Measurements from ENCODE around the gene C9orf153. TPM values are rescaled to one million over a fixed set of nuclear protein-coding genes. Genes with fewer than 3 reads are reported as not detected.
A peak's percentile ranks its signal among the peaks of the same experiment; 100 is the strongest.

Gene C9orf153
- total RNA-seq, 6 experiments from 2014 or later = 0.19 to 0.54 (median 0.31) TPM; not detected in 2

- Histone ChIP-seq H3K4me3 (no peak overlapping the region), H3K36me3 (peaks cover 0 to 15% (median 7%) of the 10 kb centered on the region in 4 donors), H3K27ac (no peak overlapping the region), H3K4me1 (peaks cover 0 to 32% (median 5%) of the 10 kb centered on the region in 4 donors), H3K9me3 (no peaks in the 10 kb centered on the region), H3K27me3 (no peaks in the 10 kb centered on the region)
- intact Hi-C loops (cut with DNase I) = no loop called here
- 70% methylated on average over 1 of the region's 1 CpG for WGBS (ENCODE audit: insufficient coverage, low coverage, low lambda C conversion rate, missing lambda C conversion rate)
- DNase-seq (no peak), ATAC-seq (no peak)
- TF ChIP-seq POLR2A (IDR thresholded peaks at IDR 0.05) = no peak
- TF ChIP-seq CTCF (IDR thresholded peaks at IDR 0.05) = no peak
Measured at GRCh38 chr9:86277072-86277471, 17.6 kb upstream of the C9orf153 start.

- Histone ChIP-seq H3K4me3 (no peak overlapping the region), H3K4me1 (peaks cover 0 to 28% (median 3%) of the 10 kb centered on the region in 4 donors), H3K36me3 (peaks cover 0 to 26% (median 11%) of the 10 kb centered on the region in 4 donors), H3K27me3 (no peaks in the 10 kb centered on the region), H3K9me3 (no peaks in the 10 kb centered on the region), H3K27ac (no peak overlapping the region)
- TF ChIP-seq POLR2A (IDR thresholded peaks at IDR 0.05) (no peak), CTCF (IDR thresholded peaks at IDR 0.05) (peak in 2 of 4 donors; percentile 11 to 16)
- intact Hi-C loops (cut with DNase I) = no loop called here
- 81% methylated on average over 2 of the region's 3 CpGs for WGBS (ENCODE audit: insufficient coverage, low coverage, low lambda C conversion rate, missing lambda C conversion rate)
- no peak for ATAC-seq
- DNase-seq = no peak
Measured at GRCh38 chr9:86275962-86276361, 16.5 kb upstream of the C9orf153 start.

- H3K4me1 ChIP-seq = peaks cover 0 to 19% (median 0%) of the 10 kb centered on the region in 4 donors
- H3K4me3 ChIP-seq = no peak overlapping the region
- no peaks in the 10 kb centered on the region for H3K27me3 ChIP-seq
- H3K27ac ChIP-seq = no peak overlapping the region
- DNase-seq (no peak), ATAC-seq (no peak)
- TF ChIP-seq POLR2A (IDR thresholded peaks at IDR 0.05) (no peak), CTCF (IDR thresholded peaks at IDR 0.05) (no peak)
- intact Hi-C loops (cut with DNase I) = no loop called here
- H3K36me3 ChIP-seq = peaks cover 0 to 27% (median 12%) of the 10 kb centered on the region in 4 donors
- WGBS (ENCODE audit: insufficient coverage, low coverage, low lambda C conversion rate, missing lambda C conversion rate) = 84% methylated on average over 7 of the region's 7 CpGs
- H3K9me3 ChIP-seq = no peaks in the 10 kb centered on the region
Measured at GRCh38 chr9:86274821-86275643, 15.6 kb upstream of the C9orf153 start.

GRCh38 chr9:86272221-86272620 is 12.8 kb upstream of the C9orf153 start:
- Histone ChIP-seq H3K36me3 (peaks cover 0 to 32% (median 12%) of the 10 kb centered on the region in 4 donors), H3K4me3 (no peak overlapping the region), H3K27ac (no peak overlapping the region), H3K27me3 (no peaks in the 10 kb centered on the region), H3K9me3 (no peaks in the 10 kb centered on the region), H3K4me1 (peaks cover 0 to 13% (median 0%) of the 10 kb centered on the region in 4 donors)
- WGBS (ENCODE audit: insufficient coverage, low coverage, low lambda C conversion rate, missing lambda C conversion rate) = 95% methylated on average over 4 of the region's 4 CpGs
- no peak for TF ChIP-seq CTCF (IDR thresholded peaks at IDR 0.05)
- no peak for TF ChIP-seq POLR2A (IDR thresholded peaks at IDR 0.05)
- DNase-seq = no peak
- intact Hi-C loops (cut with DNase I) = no loop called here
- ATAC-seq = no peak
